GM19099 (cell line): ENCODE data around the gene COMMD1.

ENCODE experiments used
- POLR2A ChIP-seq: IDR thresholded peaks from 3 replicates; pipeline ENCODE4 v1.6.1; 2011; ENCODE audit warnings: low read depth; ENCODE audit not compliant: insufficient read length; ENCODE audit errors: extremely low read depth

COMMD1 gene

DNA sequence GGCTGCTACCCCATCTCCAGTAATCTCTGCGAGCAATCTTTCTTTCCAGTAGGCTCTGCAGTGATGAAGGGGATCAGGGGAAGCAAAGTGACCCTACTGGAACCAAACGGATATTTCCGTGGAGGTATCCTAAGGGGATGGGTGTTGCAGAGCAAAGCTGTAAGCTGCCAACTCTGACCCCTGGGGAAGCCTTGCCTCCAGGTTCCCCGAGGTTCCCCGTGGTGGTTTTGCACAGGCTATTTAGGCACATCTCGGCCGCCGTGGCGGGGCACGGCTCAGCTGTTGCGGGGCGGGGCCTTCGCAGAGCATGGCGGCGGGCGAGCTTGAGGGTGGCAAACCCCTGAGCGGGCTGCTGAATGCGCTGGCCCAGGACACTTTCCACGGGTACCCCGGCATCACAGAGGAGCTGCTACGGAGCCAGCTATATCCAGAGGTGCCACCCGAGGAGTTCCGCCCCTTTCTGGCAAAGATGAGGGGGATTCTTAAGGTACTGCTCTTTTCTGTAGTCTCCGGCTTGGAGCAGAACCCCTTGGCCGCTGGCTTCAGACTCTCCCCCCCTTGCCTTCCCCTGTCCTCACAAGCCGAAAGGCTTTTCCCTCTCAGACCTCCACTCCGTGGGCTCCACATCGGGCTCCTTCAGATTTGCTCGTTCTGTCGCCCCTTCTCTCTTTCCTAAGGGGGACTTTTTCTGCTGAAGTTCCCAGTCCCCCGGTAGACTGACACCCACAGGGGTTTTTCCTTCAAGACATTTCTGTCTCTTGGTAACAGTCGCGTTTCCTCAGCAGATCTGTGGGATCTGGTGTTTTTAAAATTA lies at the start of gene COMMD1:
Gene COMMD1, plus strand, starts transcription at position 303 of the 814 bp plus-strand sequence. Its CDS starts 5 bp downstream, at position 308.
- TF ChIP-seq POLR2A = peak; percentile 94

DNA sequence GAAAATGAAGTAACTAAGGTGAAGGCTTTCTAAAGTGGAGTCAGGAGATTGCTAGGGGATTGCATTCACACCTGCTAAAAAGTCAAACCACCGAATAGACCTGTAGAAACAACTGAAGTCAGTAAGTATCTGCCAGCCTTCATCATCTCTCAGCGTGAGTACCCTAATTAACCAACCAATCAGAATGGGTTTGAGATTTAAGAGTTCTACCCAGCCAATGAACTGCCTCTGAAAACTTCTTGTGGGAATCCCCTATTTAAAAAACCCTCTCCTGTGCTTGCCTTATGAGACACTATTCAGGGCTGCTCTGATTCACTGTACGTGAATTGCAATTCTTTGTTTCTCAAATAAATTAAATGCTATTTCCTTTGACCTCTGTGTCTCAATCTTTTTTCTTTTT lies 48.2 kb upstream of the COMMD1 start:
- no peak for TF ChIP-seq POLR2A

DNA sequence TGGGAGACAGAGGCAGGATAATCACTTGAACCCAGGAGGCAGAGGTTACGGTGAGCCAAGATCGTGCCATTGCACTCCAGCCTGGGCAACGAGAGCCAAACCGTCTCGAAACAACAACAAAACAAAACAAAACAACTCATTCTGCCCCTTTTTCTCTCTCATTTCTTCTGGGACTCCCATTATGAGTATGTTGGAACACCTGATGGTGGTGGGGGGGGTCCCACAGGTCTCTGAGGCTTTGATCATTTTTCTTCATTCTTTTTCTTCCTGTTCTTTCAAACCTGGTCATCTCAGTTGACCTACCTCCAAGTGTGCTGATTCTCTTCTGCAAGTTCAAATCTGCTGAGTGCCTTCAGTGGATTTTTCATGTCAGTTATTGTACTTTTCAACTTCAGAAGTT lies 43.4 kb upstream of the COMMD1 start:
- no peak for TF ChIP-seq POLR2A

DNA sequence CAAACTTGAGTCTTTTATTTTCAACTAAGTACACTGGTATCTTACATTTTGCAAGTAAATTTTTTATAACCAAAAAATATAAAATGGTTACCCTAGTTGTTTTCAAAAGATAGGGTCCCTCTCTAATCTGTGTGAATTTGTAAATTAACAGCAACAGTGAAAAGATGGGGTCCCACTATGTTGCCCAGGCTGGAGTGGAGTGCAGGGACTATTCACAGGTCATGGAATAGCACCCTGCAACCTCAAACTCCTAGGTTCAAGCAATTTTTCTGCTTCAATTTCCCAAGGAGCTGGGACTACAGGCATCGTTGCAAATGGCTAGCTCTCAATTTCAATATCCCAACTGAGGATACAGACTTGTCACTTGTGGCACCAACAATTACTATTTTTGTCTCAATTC lies 29.1 kb upstream of the COMMD1 start:
- TF ChIP-seq POLR2A = no peak

DNA sequence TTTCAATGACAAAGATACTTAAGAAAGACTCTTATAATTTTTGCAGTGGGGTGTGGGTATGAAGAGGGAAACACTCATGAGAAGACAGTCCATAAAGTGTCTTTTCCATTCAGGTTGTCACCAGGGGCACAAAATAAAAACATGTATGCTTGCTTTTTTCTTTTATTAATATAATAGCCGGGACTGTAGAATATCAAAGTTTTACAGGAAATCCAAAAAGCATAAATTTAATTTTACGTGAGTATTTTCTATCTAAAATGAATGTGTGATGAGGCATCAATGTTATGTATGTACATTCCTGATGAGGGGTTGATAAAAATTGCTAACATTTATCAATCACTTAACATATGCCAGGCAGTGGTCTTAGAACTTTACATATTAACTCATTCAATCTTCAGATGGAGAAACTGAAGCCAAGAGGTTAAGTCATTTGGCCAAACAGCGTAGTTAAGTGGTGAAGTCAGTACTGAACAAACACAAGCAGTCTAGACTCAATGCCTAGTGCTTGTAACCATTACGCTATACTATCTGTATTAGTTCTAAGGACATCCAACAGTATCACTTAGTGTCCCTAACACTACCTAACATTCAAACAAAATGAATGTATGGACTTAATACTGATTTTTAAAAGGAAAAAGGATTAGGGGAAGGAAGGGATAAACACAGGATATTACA lies 27.8 kb upstream of the COMMD1 start:
- no peak for TF ChIP-seq POLR2A

DNA sequence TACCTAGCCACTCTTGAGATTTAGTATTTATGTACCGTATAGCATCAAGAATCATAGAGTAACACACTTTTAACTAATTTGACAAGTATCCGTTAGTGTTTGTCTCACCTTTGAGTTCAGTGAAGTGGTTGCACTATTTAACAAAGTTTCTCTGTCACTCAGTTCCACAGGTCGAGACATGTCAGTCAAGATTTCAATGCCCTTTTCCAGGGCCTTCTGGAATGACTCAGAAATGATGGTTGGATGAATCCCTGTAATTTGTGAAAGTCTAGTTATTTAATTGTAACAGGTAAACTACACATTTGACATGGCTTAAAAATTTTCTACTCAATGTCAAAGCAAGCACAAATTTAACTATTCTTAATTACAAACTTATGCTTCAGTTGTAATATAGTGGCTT lies 26.7 kb upstream of the COMMD1 start:
- no peak for TF ChIP-seq POLR2A

DNA sequence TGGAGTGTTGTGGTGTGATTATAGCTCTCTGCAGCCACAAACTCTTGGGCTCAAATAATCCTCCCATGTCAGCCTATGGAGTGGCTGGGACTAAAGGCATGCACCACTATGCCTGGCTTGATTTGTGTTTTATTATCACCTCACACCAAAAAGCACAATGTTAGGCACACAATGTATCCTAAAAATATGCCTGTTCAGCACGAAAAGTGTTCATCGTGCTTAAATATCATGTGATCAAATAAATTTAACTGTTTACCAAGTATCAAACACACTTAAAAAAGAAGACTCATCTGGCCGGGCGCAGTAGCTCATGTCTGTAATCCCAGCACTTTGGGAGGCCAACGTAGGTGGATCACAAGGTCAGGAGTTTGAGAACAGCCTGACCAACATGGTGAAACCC lies 22.6 kb upstream of the COMMD1 start:
- TF ChIP-seq POLR2A = no peak

DNA sequence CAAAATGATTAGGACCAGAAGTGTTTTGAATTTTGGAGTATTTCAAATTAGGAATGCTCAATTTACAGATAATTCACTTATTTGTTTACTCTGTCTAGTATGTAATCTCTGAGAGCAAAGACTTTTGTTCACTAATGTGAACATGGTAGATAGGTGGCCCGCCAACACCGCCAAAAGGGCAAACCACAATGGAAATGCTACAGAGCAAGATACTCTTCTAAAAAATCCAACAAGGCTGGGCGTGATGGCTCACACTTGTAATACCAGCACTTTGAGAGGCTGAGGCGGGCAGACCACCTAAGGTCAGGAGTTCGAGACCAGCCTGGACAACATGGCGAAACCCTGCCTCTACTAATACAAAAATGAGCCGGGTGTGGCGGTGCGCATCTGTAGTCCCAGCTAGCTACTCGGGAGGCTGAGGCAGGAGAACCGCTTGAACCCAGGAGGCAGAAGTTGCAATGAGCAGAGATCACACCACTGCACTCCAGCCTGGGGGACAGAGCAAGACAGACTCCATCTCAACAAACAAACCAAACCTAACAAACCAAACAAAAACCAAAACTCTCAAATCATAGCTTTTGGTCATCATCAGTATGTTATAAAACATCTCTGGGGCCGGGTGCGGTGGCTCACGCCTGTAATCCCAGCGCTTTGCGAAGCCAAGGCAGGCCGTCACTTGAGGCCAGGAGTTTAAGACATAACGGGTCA lies 19.4 kb upstream of the COMMD1 start:
- no peak for TF ChIP-seq POLR2A

DNA sequence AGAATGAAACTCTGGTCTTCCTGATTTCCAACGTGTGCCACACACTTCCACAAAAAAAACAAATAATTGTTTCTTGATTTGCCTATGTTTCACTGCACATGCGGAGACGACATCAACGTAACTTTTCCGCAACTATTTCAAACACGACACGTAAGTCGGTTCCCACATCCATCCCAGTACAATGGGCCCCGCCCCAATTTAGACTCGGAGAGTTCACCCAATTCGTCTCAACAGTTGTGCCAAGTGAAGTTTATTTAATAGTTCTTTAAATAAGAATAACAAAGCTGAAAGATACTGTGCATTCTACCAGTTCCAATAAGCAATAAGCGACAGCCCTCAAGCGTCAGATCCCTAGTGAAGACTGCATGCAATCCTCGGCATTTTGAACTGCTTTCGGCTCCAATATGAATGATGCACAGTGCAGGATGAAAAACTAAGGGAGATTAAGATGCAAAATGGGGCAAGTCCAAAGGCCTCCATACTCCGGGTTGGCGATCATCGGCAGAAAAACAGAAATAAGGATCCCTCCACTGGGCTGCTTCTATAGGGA lies 17.7 kb upstream of the COMMD1 start:
- TF ChIP-seq POLR2A = no peak

DNA sequence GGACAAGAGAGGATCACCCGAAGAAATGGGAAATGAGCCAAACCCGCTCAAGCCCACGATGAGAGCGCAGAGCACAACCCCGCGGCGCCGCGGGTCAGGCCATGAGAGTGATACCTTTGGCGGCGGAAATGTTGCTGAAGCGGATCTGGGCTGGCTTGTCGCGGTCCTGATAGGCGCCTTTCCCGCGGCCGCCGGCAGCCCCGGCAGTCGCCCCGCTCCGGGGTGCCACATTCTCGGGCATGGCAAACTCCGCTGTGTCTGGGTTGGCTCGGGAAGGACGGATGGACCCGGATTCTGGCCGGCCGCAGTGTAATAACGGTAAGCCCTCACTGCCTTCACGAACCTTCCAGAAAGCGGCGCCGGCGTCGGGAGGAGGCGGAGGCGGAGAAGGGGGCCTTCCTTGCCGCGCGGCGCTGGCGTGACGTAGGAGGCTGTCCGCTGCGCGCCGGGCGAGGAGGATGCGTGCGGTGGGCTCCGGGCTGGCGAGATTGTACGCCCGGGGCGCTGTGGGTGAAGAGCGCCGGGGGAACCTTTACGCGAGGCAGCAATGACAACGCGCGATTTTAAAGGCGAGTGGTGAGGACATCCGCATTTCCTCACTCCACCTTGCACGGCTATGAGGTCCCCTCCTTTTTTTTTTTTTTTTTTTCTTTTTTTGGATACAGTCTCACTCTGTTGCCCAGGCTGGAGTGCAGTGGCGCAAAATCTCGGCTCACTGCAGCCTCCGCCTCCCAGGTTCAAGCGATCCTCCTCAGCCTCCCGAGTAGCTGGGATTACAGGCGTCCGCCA lies 17.0 kb upstream of the COMMD1 start, which contains the start of gene CCT4:
Gene CCT4, minus strand, starts transcription at position 390 of the 789 bp plus-strand sequence. Its CDS starts 149 bp downstream, at position 241.
- TF ChIP-seq POLR2A = peak; percentile 95

DNA sequence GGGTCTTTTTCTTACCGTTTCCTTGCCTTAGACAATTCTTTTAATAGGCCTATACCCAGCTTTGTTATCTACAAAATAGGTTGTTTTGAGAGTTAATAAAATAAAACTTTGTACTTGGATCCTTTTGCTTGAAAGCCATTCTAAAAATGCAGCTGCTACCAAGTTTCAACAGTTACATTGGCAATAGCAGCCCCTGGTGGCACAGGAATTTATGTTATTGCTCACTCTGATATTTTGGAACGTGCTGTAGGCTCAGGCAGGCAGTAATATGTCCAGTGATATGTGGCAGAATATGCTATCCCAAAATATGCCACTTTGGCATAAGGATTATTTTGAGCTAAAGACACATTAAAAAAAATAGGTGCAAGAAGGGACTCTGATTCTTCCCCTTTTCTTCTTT lies 6.7 kb upstream of the COMMD1 start:
- TF ChIP-seq POLR2A = no peak

DNA sequence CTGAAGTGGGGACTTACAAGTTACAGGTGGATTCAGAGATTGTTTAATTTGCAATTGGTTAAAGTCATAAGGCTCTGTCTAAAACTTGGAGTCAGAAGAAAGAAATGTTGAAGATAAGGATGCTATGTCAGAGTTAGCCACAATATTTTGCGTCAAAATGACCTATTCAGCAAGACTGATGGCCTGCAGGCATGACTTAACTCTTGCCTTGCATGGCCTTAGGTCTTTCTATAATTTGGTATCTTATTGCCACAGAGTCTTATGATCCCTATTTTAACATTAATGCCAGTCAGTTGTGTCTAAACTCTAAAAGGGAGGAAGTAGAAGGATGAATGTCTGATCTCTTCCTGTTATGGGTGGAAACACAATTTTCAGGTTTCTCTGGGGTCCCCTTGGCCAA lies 5.2 kb upstream of the COMMD1 start:
- no peak for TF ChIP-seq POLR2A

DNA sequence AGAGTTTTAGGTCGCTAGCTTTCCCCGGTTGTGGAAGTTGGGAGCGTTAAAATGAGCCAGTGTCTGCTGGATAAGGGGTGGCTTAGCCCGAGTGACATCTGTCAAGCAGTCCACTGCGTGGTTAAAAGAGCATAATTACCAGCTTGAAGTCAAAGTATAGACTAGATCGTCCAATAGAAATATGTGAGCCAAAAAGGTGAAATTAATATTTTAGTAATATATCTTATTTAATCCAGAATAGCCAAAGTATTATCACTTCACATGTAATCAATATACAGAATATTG lies 654 bp downstream of the COMMD1 start:
- TF ChIP-seq POLR2A = no peak

DNA sequence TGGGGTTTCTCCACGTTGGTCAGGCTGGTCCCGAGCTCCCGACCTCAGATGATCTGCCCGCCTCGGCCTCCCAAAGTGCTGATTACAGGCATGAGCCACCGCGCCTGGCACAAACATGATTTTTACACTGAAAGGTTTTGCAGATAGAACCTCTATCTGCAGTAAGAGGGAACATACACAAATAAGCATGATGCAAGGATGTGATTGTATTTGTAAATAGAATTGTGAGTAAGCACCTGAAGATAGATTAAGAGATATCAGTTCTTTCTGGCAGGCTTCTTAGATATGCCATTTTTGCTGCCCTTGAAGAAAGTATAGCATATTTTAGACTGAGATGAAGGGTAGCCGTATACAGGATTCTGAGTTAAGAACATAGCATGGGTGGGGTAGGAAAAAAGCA lies 3.6 kb downstream of the COMMD1 start:
- no peak for TF ChIP-seq POLR2A

DNA sequence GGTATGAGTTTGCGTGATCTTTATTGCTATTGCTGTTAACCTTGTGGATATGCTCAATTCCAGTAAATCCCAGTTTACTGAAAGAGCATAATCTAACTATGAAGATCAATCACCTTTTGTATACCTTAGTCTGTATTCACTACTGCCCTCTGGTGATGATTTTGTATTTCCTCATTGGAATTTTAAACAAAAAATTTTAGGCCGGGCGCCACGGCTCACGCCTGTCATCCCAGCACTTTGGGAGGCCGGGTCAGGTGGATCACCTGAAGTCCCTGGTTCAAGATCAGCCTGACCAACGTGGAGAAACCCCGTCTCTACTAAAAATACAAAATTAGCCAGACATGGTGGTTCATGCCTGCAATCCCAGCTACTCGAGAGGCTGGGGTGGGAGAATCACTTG lies 5.1 kb downstream of the COMMD1 start:
- TF ChIP-seq POLR2A = no peak

DNA sequence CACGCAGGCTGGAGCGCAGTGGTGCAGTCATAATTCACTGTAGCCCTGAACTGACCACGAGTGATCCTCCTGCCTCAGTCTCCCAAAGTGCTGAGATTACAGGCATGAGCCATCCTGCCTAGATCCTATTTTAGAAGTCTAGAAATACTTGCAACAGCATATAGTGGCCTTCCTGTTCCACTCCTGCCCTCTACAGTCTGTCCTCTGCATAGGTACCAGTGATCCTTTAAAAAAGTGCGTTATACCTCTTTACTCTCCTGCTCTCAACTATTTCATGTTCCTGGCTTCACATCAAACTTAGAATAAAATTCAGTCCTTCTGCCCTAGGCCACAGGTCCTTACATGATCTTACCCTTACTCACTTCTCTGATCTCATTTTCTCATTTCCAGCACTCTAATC lies 6.0 kb downstream of the COMMD1 start:
- TF ChIP-seq POLR2A = no peak

DNA sequence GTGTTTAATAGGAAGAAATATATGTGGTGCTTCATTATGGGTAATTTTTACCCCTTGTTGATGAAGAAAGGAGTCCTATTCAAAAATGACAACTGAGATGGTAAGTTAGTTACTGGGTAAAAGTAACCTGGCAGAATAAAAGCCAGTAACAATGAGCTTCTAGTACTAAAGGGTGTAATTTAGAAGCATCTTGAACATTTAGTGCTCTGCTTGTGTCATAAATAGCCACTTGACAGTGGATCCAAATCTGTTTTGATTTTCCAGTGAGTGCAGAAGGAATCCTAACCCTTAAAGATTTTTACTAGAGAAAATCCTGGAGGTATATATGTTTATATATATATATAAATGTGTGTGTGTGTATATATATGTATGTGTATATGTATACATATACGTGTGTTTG lies 15.1 kb downstream of the COMMD1 start:
- TF ChIP-seq POLR2A = no peak
